Activated T-cell treated with anti-CD3 and anti-CD28 coated beads for 1 hour (primary cell): ENCODE measurements around the gene RASA4B.
"Not testable (repeated sequence)": the region's sequence is repeated elsewhere in the genome, so short reads cannot be mapped to it uniquely, and the experiment has no call there.

ENCODE experiments used
- DNase-seq: peaks from one replicate; pipeline ENCODE4 v3.0.0-alpha.2; 2020; ENCODE audit warnings: low read depth

The RASA4B gene

DNA sequence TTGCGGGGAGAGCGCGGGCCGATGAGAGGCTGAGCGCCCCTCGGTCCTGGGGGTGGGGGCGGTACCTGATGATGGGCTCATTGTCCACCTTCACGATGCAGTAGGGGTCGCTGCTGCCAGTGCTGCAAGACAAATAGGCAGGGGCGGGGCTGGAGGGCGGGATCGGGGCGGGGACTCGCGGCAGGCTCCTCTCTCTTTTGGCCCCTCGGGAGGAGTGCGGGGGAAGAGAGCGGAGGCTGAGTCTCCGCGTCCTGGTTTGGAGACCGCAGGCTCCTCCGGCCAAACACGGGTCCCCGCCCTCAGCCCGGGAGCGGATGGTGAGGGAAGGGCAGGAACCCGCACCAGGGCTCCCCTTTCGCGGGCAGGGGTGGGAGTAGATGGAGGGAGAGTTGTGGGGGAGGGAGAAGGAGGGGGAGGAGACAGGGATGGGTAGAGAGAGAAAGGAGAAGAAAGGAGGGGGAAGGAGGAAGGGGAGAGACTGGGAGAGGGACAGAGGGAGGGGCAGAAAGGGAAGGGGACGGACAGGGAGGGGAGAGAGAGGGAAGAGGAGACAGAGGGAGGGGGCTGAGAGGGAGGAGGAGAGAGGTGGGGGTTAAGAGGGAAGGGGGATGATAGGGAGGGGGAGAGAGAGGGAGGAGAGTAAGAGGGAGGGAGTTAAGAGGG is 5.6 kb downstream of the RASA4B start:
- not testable (repeated sequence) for DNase-seq

DNA sequence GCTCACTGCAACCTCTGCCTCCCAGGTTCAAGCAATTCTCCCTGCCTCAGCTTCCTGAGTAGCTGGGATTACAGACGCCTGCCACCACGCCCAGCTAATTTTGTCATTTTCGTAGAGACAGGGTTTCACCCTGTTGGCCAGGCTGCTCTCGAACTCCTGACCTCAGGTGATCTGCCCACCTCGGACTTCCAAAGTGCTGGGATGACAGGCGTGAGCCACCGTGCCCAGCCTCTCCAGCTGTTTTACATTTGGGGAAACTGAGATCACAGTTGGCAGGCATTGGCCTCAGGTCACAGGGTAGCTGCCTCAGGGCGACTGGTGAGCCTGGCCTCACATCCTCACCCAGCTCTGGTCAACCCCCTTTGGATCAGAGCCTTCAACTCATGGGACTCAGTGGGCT is 7.0 kb downstream of the RASA4B start:
- not testable (repeated sequence) for DNase-seq

DNA sequence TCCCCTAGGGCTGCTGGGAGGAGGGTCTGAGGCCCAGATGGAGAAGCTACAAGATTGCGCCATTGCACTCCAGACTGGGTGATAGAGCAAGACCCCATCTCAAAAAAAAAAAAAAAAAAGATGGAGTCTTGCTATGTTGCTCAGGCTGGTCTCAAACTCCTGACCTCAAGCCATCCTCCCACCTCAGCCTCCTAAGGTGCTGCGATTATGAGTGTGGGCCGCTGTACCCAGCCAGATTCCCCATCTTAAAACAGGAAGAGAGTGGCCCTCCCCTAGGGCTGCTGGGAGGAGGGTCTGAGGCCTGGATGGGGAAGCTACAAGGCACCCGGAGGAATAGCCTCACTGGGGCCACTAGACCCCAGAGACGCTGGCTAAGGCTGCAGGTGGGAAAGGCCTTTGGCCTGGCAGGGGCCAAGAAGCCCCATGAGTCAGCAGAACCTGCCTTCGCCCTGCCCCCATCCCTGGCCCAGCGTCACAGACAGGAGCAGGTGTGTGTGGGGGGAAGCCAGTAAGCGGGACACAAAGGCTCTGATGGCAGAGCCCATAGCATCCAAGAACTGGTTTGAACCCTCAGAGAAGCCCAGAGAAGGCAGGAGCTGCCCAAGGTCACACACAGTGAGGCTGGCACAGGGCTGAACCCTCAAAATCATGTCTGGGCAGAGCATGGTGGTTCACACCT is 10.0 kb downstream of the RASA4B start:
- not testable (repeated sequence) for DNase-seq

DNA sequence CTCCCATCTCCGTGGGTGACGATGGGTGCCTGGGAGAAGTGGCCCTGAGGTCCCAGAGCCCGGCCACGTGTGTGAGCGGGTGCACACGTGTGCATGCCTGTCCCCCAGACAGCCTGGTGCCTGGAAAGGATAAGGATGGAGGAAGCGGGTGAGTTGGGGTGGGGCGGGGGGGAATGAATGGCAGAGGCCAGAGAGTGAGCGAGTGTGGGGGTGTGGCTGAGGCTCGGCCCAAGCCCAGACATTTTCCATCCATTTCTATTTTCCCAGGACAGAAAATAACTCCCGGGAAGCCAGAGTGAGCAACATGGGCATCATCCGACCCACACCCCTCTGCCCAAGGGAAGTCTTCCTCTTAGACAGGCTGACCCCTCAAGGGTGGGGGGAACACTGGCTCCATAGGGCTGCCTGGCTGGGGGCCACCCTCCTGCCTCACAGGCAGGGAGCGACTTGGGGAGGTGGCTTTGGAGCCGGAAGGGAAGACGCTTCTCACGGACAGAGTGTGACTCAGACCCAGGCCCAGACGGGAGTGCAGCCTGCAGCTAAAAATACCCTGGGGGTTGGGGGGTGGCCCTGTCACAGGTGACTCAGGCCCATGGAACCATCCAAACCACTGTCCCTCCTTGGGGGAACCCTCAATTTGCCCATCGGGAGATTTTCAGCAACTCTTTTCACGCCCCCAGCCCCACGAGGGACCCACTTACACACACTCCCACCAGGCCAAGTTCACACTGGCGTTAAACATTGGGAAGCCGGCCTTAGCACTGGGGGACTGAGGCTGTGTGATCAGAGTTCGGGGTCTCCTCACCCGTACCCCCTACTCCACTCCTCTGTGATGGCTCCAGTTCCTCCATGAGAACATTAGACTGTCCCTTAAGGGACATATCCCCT is 12.0 kb downstream of the RASA4B start:
- DNase-seq = not testable (repeated sequence)

DNA sequence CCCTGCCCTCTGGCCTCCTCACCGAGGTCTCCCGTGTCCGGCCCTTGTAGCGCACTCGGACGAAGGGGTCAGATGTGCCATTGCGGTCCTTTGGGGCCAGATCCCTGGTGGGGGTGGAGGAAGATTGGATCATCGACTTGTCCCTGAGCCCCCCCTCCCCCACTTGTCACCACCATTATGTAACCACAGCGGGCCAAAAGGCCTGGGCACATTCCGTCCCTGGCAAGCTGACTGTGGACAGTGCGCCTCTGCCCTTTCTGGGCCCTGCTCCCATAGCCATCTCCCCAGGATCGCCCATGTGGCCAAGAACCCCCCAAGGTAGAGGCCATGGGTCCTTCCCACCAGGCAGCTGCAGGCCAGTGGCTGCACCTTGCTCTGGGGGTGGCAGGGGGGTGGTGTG is 14.4 kb downstream of the RASA4B start:
- not testable (repeated sequence) for DNase-seq

DNA sequence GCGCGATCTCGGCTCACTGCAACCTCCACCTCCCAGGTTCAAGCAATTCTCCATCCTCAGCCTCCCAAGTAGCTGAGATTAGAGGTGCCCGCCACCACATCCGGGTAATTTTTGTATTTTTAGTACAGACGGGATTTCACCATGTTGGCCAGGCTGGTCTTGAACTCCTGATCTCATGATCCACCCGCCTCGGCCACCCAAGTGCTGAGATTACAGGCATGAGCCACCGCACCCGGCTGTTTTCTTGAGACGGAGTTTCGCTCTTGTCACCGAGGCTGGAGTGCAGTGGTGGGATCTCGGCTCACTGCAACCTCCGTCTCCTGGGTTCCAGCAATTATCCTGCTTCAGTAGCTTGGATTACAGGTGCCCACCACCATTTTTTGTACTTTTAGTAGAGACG is 19.3 kb downstream of the RASA4B start:
- not testable (repeated sequence) for DNase-seq

DNA sequence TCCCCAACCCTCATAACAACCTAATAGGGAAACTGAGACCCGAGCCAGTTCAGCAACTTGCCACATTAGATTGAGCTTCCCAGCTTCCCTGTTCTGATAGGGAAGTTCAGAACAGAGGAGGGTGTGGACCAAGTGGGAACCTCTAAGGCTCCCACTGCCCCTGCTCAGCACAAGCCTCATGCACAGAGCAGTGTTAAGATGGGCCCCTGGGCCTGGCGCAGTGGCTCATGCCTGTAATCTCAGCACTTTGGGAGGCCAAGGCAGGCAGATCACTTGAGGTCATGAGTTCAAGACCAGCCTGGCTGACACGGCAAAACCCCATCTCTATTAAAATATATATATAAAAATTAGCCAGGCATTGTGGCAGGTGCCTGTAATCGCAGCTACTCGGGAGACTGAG is 20.3 kb downstream of the RASA4B start:
- DNase-seq = not testable (repeated sequence)

DNA sequence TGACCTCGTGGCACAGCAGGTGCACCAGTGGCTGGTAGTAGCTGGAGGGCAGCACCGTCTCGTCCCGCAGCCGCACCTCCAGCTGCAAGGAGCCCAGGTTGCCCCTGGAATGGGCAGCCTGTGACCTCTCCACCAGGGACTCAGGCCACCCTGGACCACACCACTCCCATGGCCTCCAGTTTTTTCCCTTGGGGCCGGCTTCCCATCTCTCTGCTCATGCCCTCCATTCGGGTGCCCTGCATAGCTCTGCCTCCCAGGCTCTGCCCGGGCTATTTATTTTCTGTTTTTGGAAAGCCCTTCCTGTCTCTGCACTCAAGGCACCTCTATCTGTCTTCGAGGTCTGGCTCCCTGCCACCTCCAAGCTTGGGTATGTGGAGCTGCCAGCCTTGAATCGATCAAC is 20.7 kb downstream of the RASA4B start:
- DNase-seq = not testable (repeated sequence)

DNA sequence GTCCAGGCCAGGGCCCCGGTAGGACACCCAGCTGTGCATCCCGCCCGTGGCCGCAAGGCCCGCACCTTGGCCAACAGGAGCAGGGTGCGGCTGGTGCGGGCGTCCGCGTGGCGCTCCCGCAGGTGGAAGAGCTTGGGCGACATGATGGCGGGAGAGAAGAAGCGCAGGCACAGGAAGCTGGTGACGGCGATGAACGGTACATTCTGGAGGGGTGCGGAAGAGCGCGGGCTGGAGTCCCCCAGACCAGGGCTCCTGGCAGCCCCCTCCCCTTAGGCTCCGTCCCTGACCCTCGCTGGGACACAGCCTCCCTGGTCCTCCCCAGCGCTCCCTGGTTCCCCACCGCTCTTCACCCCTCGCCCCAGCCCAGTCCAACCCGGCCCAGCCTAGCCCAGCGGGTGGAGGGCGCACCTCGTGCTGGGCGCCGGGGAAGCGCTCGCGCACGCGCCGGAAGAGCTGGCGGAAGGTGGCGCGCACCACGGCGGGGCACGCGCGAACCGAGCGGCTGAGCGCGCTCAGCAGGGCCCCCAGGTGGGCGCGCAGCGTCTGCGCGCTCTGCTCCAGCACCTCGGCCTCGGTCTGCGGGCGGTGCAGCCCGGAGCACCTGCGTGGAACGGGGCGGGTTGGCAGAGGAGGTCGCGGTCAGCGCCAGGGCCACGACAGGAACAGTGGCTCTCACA is 23.0 kb downstream of the RASA4B start:
- not testable (repeated sequence) for DNase-seq

DNA sequence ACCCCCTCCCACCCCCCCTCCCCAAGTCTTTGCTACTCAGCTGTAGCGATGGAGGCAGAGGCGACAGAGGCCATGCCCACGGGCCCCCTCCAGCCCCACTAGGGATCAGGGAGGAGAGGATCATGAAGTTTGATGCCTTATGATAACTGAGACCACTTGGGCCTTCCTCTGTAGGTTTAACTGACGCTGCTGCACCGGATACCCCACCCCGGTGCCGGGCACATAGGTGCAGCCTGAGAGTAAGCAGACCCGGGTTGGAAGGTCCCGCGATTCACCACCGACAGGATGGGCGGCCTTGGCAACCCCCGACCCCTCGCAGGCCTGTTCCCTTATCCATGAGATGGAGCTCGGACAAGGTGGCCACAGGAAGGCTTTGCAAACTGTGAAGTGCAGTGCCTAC is 23.6 kb downstream of the RASA4B start:
- not testable (repeated sequence) for DNase-seq

DNA sequence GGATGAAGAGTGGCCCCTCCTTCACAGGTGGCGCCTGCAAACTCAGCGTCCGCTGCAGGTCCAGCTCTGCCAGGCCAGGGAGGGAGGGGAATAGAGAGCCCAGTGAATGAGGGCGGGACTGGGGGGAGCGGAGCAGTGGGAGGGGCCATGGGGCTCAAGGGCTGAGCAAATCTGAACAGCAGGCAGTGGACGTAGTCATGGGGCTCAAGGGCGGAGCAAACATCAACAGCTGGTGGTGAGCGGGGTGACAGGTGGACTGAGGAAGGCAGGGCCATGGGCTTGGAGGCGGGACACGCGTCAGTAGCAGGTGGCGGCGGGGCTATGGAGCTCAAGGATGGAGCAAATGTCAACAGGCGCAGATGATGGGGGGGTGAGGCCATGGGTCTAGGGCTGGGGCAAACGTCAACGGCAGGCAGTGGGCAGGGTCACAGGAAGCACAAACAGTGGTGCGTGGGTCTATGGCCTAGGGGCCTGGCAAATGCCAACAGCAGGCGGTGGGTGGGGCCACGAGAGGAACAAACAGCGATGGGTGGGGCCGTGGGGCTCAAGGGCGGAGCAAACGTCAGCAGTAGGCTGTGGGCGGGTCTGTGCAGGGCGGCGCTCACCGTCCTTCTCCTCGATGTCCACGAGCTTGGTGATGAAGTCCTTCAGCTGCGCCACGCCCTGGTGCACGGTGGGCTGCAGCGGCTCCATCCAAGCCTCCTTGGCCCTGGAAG is 24.2 kb downstream of the RASA4B start:
- DNase-seq = not testable (repeated sequence)

DNA sequence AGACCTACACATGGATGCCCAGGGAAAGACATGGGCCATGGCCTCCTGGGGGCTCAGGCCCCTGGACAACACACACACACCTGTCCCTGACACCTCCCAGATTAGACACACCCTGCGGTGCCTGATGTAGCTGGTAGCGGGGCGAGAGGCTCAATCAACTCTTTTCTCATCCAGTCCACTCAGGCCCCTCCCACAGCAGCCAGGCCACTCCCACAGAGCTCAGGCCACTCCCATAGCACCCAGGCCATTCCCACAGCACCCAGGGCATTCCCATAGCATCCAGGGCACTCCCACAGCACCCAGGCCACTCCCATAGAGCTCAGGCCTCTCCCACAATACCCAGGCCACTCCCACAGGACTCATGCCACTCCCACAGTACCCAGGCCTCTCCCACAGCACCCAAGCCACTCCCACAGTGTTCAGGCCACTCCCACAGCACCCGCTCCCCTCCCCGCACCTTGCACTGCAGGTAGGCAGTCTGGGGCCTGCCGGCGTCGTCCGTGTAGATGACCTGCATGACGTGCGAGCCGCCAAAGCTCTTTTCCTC is 27.0 kb downstream of the RASA4B start:
- peak; percentile 29 for DNase-seq

DNA sequence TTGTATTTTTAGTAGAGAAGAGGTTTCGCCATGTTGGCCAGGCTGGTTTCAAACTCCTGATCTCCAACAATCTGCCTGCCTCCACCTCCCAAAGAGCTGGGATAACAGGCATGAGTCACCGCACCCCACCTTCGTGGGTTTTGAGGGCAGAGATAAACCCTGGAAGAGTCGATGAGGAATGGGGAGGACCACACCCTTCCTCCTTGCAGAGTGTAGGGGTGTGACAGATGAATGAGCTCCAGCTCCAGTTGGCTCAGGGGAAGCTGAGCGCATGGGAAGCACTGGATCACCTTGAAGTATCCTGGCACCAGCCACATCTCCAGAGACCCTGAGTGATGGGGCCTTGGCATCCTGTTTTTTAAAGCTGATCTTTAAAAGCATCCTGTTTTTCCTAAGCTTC is 33.3 kb downstream of the RASA4B start:
- not testable (repeated sequence) for DNase-seq

DNA sequence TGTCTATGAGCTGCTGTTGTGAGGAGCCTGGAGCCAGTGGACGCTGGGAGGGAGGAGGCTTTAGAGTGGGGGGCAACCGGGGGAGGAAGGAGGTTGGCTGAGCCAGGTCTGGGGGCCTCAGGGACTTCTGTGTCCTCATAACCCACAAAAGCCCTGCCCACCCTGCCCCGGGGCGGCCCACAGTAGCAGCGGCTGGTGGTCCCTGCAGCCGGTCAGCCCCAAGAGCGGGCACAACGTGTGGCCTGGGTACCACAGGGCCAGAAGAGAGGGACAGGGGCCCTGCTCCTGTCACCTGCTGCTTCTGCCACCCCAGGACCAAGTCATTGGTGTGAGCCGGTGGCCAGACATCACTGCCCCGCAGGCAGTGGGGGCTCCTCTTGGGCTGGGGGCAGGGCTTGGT is 35.6 kb downstream of the RASA4B start:
- not testable (repeated sequence) for DNase-seq

DNA sequence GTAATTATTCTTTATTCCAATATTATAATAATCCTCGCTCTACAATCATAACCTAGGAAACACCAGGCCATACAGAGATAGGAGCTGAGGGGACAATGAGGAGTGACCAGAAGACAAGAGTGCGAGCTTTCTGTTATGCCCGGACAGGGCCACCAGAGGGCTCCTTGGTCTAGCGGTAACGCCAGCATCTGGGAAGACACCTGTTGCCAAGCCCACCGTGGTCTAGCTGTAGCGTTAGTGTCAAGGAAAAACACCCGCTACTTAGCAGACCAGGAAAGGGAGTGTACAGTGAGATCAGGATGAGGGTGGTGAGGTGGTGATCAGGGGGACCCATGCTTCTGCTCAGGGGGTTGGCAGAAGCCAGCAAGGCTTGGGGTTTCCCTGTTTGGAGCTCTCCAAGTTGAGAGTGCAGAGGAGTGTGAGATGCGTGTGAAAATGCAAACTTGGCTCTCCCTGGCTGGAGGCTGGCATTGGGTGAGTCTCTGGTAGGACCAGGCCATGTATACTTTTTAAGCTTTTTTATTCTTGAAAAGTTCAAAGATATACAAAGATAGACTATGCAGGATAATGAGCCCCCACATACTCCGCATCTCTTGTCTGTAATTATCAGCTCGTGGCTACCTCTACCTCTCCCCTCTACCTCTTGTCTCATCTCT is 37.5 kb downstream of the RASA4B start:
- not testable (repeated sequence) for DNase-seq

DNA sequence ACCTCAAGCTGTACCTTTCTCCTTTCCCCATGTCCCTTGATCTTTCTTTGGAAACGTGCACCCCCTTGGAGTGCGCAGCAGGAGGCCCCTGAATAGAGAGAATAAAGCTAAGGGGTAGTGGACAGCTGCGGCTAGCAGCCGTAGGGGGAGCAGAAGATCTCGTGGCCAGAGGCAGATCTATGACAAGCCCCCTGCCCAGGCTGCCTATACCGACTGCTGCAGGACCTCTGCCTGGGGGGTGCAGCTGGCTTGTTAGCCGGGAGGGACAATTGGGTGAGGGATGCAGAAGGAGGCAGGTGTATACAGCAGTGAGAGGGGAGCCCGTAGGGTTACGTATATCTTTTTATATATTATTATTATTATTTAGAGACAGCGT is 38.4 kb downstream of the RASA4B start:
- DNase-seq = not testable (repeated sequence)

DNA sequence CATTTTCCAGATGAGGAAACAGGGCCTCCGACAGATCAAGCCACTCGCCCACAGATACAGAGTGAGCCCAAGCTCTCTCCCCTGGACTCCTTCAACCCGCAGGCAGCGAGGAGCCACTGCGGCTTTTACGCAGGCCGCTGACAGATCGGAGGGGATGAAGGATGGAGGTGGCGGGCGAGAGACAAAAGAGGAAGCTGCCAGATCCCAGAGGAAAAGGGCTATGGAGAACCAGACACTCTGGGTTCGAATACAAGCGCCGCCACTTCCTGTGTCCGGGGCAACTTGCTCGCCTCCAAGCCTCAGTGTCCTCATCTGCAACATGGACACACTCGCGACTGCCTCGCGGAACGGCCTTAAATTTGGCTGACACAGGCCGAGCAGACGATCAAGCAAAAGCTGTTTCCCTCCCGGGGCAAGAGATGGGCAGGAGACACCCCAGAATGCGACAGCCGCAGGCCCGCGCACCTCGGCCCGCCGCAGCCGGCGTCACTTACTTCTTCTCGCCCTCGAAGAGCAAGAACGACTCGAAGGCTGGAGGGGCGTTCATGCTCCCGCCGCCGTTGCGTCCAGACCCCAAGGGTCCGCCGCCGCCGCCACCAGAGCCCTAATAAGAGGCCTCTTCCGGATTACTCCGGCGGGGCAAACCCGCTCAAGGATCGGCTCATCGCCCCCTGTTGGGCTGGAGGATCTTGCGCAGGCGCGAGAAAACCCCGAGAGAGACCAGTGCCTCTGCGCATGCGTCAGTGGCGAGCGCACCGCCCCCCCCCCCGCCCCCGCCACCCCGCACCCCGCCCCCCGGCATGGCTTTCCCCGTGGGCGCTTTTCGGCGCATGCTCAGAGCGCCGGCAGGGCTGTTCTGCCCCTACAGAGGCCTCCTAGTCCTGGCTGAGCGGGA is 39.0 kb downstream of the RASA4B start, which contains the start of gene POLR2J:
POLR2J (minus strand) TSS at position 609 of the 895 bp plus-strand sequence; CDS start at position 547, 62 bp downstream.
- peak; percentile 80 for DNase-seq

DNA sequence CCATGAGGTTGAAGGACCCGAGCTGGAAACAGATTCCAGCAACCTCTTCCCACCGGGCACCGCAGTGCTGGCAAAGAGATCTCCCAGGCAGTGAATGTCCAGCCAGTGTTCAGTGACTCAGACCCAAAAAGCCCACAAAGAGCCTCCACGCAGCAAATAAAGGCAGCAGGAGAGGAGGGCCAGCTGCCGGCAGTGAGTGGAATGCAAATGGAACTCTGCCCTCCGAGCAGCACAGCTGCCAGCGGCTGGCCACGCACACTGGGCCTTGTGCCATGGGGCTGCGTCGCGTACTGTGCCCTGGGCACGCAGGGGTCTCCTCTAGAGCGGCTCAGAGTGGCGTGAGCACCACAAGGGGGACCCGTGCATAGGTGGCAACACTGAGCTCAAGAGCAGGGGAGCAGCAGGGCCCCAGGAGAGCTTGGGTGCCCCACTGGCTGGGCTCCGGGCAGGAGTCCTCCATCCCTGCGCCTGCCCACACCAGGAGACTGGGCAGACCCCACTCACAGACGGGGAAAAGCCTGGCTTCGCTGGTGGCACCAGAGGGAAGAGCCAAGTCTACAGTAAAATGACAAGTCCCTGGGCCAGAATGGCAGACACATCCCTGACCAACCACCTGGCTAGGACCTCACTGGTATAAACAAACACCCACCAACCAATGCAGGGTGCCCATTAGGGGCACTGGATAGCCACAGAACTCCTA is 42.7 kb downstream of the RASA4B start:
- not testable (repeated sequence) for DNase-seq

DNA sequence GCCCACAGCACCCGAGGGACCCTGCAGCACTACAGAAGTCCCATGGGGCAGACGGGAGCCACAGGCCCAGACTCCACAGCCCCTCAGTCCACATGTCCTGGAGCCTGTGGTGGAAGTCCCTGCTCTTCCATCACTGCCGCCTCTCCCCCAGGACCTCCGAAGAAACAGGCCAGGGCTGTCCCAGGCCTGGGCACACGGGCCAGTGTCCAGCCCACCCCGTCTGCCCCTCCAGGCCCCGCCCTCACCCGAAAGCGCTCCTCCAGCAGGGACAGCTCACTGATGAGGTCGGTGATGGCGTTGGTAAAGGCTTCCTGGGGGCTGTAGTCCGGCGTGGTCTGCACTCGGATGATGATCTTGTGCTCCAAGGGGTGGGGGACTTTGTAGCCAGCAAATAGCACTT is 43.5 kb downstream of the RASA4B start:
- not testable (repeated sequence) for DNase-seq
